Stimulated activated CD4-positive, alpha-beta T cell treated with anti-CD3 and anti-CD28 coated beads, Interleukin-12 subunit alpha, Interleukin-12 subunit beta, amount 100 ng/mL, for 4 hours (primary cell): ENCODE data around the gene GSS.
"Not testable (repeated sequence)": the region's sequence is repeated elsewhere in the genome, so short reads cannot be mapped to it uniquely, and the experiment has no call there.

Experiments
- DNase-seq: peaks from one replicate; pipeline ENCODE4 v3.0.0-alpha.2; 2020

The GSS gene

GRCh38 chr20:34896086-34896621 lies 59.5 kb downstream of the GSS start:
- no peak for DNase-seq

GRCh38 chr20:34895465-34895864 lies 60.1 kb downstream of the GSS start:
- no peak for DNase-seq

- DNase-seq: no peak
Measured at GRCh38 chr20:34894723-34895122, 60.9 kb downstream of the GSS start.

- no peak for DNase-seq
Measured at GRCh38 chr20:34892671-34893070, 62.9 kb downstream of the GSS start.

- DNase-seq: no peak
Measured at GRCh38 chr20:34891166-34892062, 64.2 kb downstream of the GSS start.

GRCh38 chr20:34888468-34888867 lies 67.1 kb downstream of the GSS start:
- DNase-seq: no peak

GRCh38 chr20:34887023-34887422 lies 68.6 kb downstream of the GSS start:
- DNase-seq: no peak

- DNase-seq: no peak
Measured at GRCh38 chr20:34886122-34886521, 69.5 kb downstream of the GSS start.

- DNase-seq: no peak
Measured at GRCh38 chr20:34884260-34884659, 71.3 kb downstream of the GSS start.

- DNase-seq: no peak
Measured at GRCh38 chr20:34883809-34884208, 71.8 kb downstream of the GSS start.

GRCh38 chr20:34883087-34883688 lies 72.4 kb downstream of the GSS start:
- DNase-seq: no peak

GRCh38 chr20:34881689-34882088 lies 73.9 kb downstream of the GSS start:
- DNase-seq: no peak

- DNase-seq: not testable (repeated sequence)
Measured at GRCh38 chr20:34880971-34881370, 74.6 kb downstream of the GSS start.

- no peak for DNase-seq
Measured at GRCh38 chr20:34880215-34880850, 75.3 kb downstream of the GSS start.
